Measurements from ENCODE around the gene ARL15.

The ARL15 gene

GRCh38 chr5:54337523-54337922 lies 27.1 kb upstream of the ARL15 start:
- Histone ChIP-seq H2AFZ (ENCODE audit: low read length) (no peak overlapping the region), H3K27ac (replicated peaks; ENCODE audit: low read length) (no peak overlapping the region), H3K4me2 (ENCODE audit: insufficient read depth, low read length, poor library complexity, severe bottlenecking) (no peak overlapping the region), H3K4me3 (ENCODE audit: low read length in 2 of 2) (no peak overlapping the region), H2BK15ac (ENCODE audit: low read length) (no peak overlapping the region), H3K9ac (ENCODE audit: low read depth, low read length, poor library complexity) (no peak overlapping the region), H3K36me3 (replicated peaks in 1 of 2; ENCODE audit: control insufficient read depth in 2 of 2, insufficient read depth in 2 of 2, low read length in 2 of 2) (no peaks in the 10 kb centered on the region), H2BK120ac (ENCODE audit: low read depth, low read length) (no peak overlapping the region), H4K8ac (ENCODE audit: low read depth, low read length) (no peak overlapping the region), H3K23ac (ENCODE audit: low read depth, low read length, poor library complexity) (no peak overlapping the region), H3K4me1 (ENCODE audit: control insufficient read depth in 2 of 2, insufficient read depth in 1 of 2, low read depth in 1 of 2, low read length in 2 of 2) (no peaks in the 10 kb centered on the region), H3K4ac (ENCODE audit: low read length) (no peak overlapping the region), H3K27me3 (ENCODE audit: control insufficient read depth in 3 of 3, insufficient read depth in 3 of 3, low read depth in 1 of 3, low read length in 3 of 3) (no peaks in the 10 kb centered on the region), H2BK5ac (ENCODE audit: low read length) (no peak overlapping the region), H3K14ac (ENCODE audit: low read length) (no peak overlapping the region), H3K79me1 (ENCODE audit: low read depth, low read length) (no peaks in the 10 kb centered on the region), H3K9me3 (replicated peaks in 1 of 2; ENCODE audit: control insufficient read depth in 2 of 2, insufficient read depth in 1 of 2, low read depth in 1 of 2, low read length in 2 of 2) (peaks cover 0 to 3% of the 10 kb centered on the region in 2 donors), H2BK12ac (ENCODE audit: low read length) (no peak overlapping the region), H2AK5ac (ENCODE audit: low read depth, low read length) (no peak overlapping the region), H4K91ac (ENCODE audit: low read depth, low read length, poor library complexity) (no peak overlapping the region), H3K18ac (ENCODE audit: low read length) (no peak overlapping the region)
- no CpG with 5 or more reads among the region's 4 CpGs for WGBS, 2 donors (ENCODE audit: extremely low coverage in 2 of 2, insufficient read length in 2 of 2, insufficient replicate concordance in 1 of 2)
- no peak for DNase-seq (ENCODE audit: low spot score)

GRCh38 chr5:54332720-54333119 lies 22.3 kb upstream of the ARL15 start:
- Histone ChIP-seq H3K23ac (ENCODE audit: low read depth, low read length, poor library complexity) (no peak overlapping the region), H3K9me3 (replicated peaks in 1 of 2; ENCODE audit: control insufficient read depth in 2 of 2, insufficient read depth in 1 of 2, low read depth in 1 of 2, low read length in 2 of 2) (peaks cover 0 to 2% of the 10 kb centered on the region in 2 donors), H3K4ac (ENCODE audit: low read length) (no peak overlapping the region), H2AFZ (ENCODE audit: low read length) (no peak overlapping the region), H3K9ac (ENCODE audit: low read depth, low read length, poor library complexity) (no peak overlapping the region), H4K8ac (ENCODE audit: low read depth, low read length) (no peak overlapping the region), H2BK5ac (ENCODE audit: low read length) (no peak overlapping the region), H2AK5ac (ENCODE audit: low read depth, low read length) (no peak overlapping the region), H3K79me1 (ENCODE audit: low read depth, low read length) (no peaks in the 10 kb centered on the region), H3K18ac (ENCODE audit: low read length) (no peak overlapping the region), H3K27ac (replicated peaks; ENCODE audit: low read length) (no peak overlapping the region), H3K14ac (ENCODE audit: low read length) (no peak overlapping the region), H3K4me1 (ENCODE audit: control insufficient read depth in 2 of 2, insufficient read depth in 1 of 2, low read depth in 1 of 2, low read length in 2 of 2) (no peaks in the 10 kb centered on the region), H4K91ac (ENCODE audit: low read depth, low read length, poor library complexity) (no peak overlapping the region), H2BK120ac (ENCODE audit: low read depth, low read length) (no peak overlapping the region), H2BK15ac (ENCODE audit: low read length) (no peak overlapping the region), H3K36me3 (replicated peaks in 1 of 2; ENCODE audit: control insufficient read depth in 2 of 2, insufficient read depth in 2 of 2, low read length in 2 of 2) (no peaks in the 10 kb centered on the region), H2BK12ac (ENCODE audit: low read length) (no peak overlapping the region), H3K4me2 (ENCODE audit: insufficient read depth, low read length, poor library complexity, severe bottlenecking) (no peak overlapping the region), H3K4me3 (ENCODE audit: low read length in 2 of 2) (no peak overlapping the region), H3K27me3 (ENCODE audit: control insufficient read depth in 3 of 3, insufficient read depth in 3 of 3, low read depth in 1 of 3, low read length in 3 of 3) (no peaks in the 10 kb centered on the region)
- no CpG with 5 or more reads among the region's 1 CpG for WGBS, 2 donors (ENCODE audit: extremely low coverage in 2 of 2, insufficient read length in 2 of 2, insufficient replicate concordance in 1 of 2)
- DNase-seq (ENCODE audit: low spot score), result no peak

GRCh38 chr5:54329731-54330709 lies 19.6 kb upstream of the ARL15 start:
- Histone ChIP-seq H3K4me2 (ENCODE audit: insufficient read depth, low read length, poor library complexity, severe bottlenecking) (no peak overlapping the region), H2AFZ (ENCODE audit: low read length) (no peak overlapping the region), H3K4me1 (ENCODE audit: control insufficient read depth in 2 of 2, insufficient read depth in 1 of 2, low read depth in 1 of 2, low read length in 2 of 2) (no peaks in the 10 kb centered on the region), H2BK5ac (ENCODE audit: low read length) (no peak overlapping the region), H3K79me1 (ENCODE audit: low read depth, low read length) (no peaks in the 10 kb centered on the region), H3K14ac (ENCODE audit: low read length) (no peak overlapping the region), H4K91ac (ENCODE audit: low read depth, low read length, poor library complexity) (no peak overlapping the region), H3K4ac (ENCODE audit: low read length) (no peak overlapping the region), H3K18ac (ENCODE audit: low read length) (no peak overlapping the region), H2AK5ac (ENCODE audit: low read depth, low read length) (no peak overlapping the region), H3K27me3 (ENCODE audit: control insufficient read depth in 3 of 3, insufficient read depth in 3 of 3, low read depth in 1 of 3, low read length in 3 of 3) (peaks cover 0 to 12% (median 0%) of the 10 kb centered on the region in 3 experiments), H2BK12ac (ENCODE audit: low read length) (no peak overlapping the region), H3K27ac (replicated peaks; ENCODE audit: low read length) (no peak overlapping the region), H3K4me3 (ENCODE audit: low read length in 2 of 2) (no peak overlapping the region), H4K8ac (ENCODE audit: low read depth, low read length) (no peak overlapping the region), H3K36me3 (replicated peaks in 1 of 2; ENCODE audit: control insufficient read depth in 2 of 2, insufficient read depth in 2 of 2, low read length in 2 of 2) (no peaks in the 10 kb centered on the region), H3K9ac (ENCODE audit: low read depth, low read length, poor library complexity) (no peak overlapping the region), H3K23ac (ENCODE audit: low read depth, low read length, poor library complexity) (no peak overlapping the region), H2BK120ac (ENCODE audit: low read depth, low read length) (no peak overlapping the region), H2BK15ac (ENCODE audit: low read length) (no peak overlapping the region), H3K9me3 (replicated peaks in 1 of 2; ENCODE audit: control insufficient read depth in 2 of 2, insufficient read depth in 1 of 2, low read depth in 1 of 2, low read length in 2 of 2) (peaks cover 0 to 2% of the 10 kb centered on the region in 2 donors)
- WGBS, 2 donors (ENCODE audit: extremely low coverage in 2 of 2, insufficient read length in 2 of 2, insufficient replicate concordance in 1 of 2), result no CpG with 5 or more reads among the region's 4 CpGs
- DNase-seq (ENCODE audit: low spot score), result no peak

GRCh38 chr5:54326662-54327270 lies 16.4 kb upstream of the ARL15 start:
- no peak overlapping the region for H3K4me2 ChIP-seq (ENCODE audit: insufficient read depth, low read length, poor library complexity, severe bottlenecking)
- H4K91ac ChIP-seq (ENCODE audit: low read depth, low read length, poor library complexity), result no peak overlapping the region
- H2BK120ac ChIP-seq (ENCODE audit: low read depth, low read length), result no peak overlapping the region
- WGBS, 2 donors (ENCODE audit: extremely low coverage in 2 of 2, insufficient read length in 2 of 2, insufficient replicate concordance in 1 of 2), result no CpG with 5 or more reads among the region's 7 CpGs
- H2BK5ac ChIP-seq (ENCODE audit: low read length), result no peak overlapping the region
- no peak overlapping the region for H4K8ac ChIP-seq (ENCODE audit: low read depth, low read length)
- H3K27me3 ChIP-seq (ENCODE audit: control insufficient read depth in 3 of 3, insufficient read depth in 3 of 3, low read depth in 1 of 3, low read length in 3 of 3), result peaks cover 0 to 18% (median 0%) of the 10 kb centered on the region in 3 experiments
- H3K4ac ChIP-seq (ENCODE audit: low read length), result no peak overlapping the region
- no peak overlapping the region for H3K9ac ChIP-seq (ENCODE audit: low read depth, low read length, poor library complexity)
- DNase-seq (ENCODE audit: low spot score), result no peak
- H3K14ac ChIP-seq (ENCODE audit: low read length), result no peak overlapping the region
- H2BK15ac ChIP-seq (ENCODE audit: low read length), result no peak overlapping the region
- no peak overlapping the region for H3K4me3 ChIP-seq (ENCODE audit: low read length in 2 of 2)
- no peaks in the 10 kb centered on the region for H3K36me3 ChIP-seq (replicated peaks in 1 of 2; ENCODE audit: control insufficient read depth in 2 of 2, insufficient read depth in 2 of 2, low read length in 2 of 2)
- H3K9me3 ChIP-seq (replicated peaks in 1 of 2; ENCODE audit: control insufficient read depth in 2 of 2, insufficient read depth in 1 of 2, low read depth in 1 of 2, low read length in 2 of 2), result no peaks in the 10 kb centered on the region
- H3K4me1 ChIP-seq (ENCODE audit: control insufficient read depth in 2 of 2, insufficient read depth in 1 of 2, low read depth in 1 of 2, low read length in 2 of 2), result no peaks in the 10 kb centered on the region
- no peak overlapping the region for H2AFZ ChIP-seq (ENCODE audit: low read length)
- no peak overlapping the region for H3K18ac ChIP-seq (ENCODE audit: low read length)
- no peaks in the 10 kb centered on the region for H3K79me1 ChIP-seq (ENCODE audit: low read depth, low read length)
- H3K27ac ChIP-seq (replicated peaks; ENCODE audit: low read length), result no peak overlapping the region
- no peak overlapping the region for H2BK12ac ChIP-seq (ENCODE audit: low read length)
- H2AK5ac ChIP-seq (ENCODE audit: low read depth, low read length), result no peak overlapping the region
- no peak overlapping the region for H3K23ac ChIP-seq (ENCODE audit: low read depth, low read length, poor library complexity)

Measured in neuronal stem cell (in vitro differentiated cells).